BE2C (cell line): ENCODE data around the gene DPY19L3.

Experiments used
- DNase-seq: peaks from one replicate; pipeline ENCODE4 v3.0.0-alpha.2; 2020
- H3K27me3 ChIP-seq: fragments of 250-450 bp; sonication (Bioruptor Pico); 2 replicates; pipeline ENCODE4 v1.5.1; 2020; ENCODE audit warnings: mild to moderate bottlenecking
- H3K36me3 ChIP-seq: fragments of 250-450 bp; sonication (Bioruptor Pico); 2 replicates; pipeline ENCODE4 v1.5.1; 2020; ENCODE audit warnings: mild to moderate bottlenecking
- H3K4me1 ChIP-seq: fragments of 250-450 bp; sonication (Bioruptor Pico); 2 replicates; pipeline ENCODE4 v1.5.1; 2020
- H3K4me3 ChIP-seq: 2 replicates; pipeline ENCODE4 v1.5.1; 2011; ENCODE audit warnings: low read depth, low read length
- H3K9me3 ChIP-seq: fragments of 250-450 bp; sonication (Bioruptor Pico); 2 replicates; pipeline ENCODE4 v1.5.1; 2020
- CTCF ChIP-seq: IDR thresholded peaks from 2 replicates; pipeline ENCODE4 v1.5.1; 2012; ENCODE audit warnings: mild to moderate bottlenecking, low read depth, low read length

Gene DPY19L3

GRCh38 chr19:32471095-32471494 is 65.5 kb downstream of the DPY19L3 start:
- H3K4me1 ChIP-seq, result no peaks in the 10 kb centered on the region
- no peak for TF ChIP-seq CTCF
- H3K4me3 ChIP-seq, result no peak overlapping the region
- no peaks in the 10 kb centered on the region for H3K9me3 ChIP-seq
- peaks cover 2% of the 10 kb centered on the region; the same call in 1 of the 2 replicates for H3K36me3 ChIP-seq
- H3K27me3 ChIP-seq, result no peaks in the 10 kb centered on the region
- DNase-seq, result peak; percentile 58

- H3K36me3 ChIP-seq, result peaks cover 2% of the 10 kb centered on the region; the same call in 1 of the 2 replicates
- no peak for TF ChIP-seq CTCF
These were observed 66.2 kb downstream of the DPY19L3 start for GRCh38 chr19:32471811-32472210.

GRCh38 chr19:32475141-32476031 is 69.8 kb downstream of the DPY19L3 start:
- Histone ChIP-seq H3K4me3 (no peak overlapping the region), H3K4me1 (no peaks in the 10 kb centered on the region), H3K36me3 (peaks cover 16% of the 10 kb centered on the region), H3K27me3 (no peaks in the 10 kb centered on the region), H3K9me3 (no peaks in the 10 kb centered on the region)
- no peak for TF ChIP-seq CTCF
- no peak for DNase-seq

More at GRCh38 chr19:32471811-32472210, 66.2 kb downstream of the DPY19L3 start:
- no peaks in the 10 kb centered on the region for H3K4me1 ChIP-seq
- H3K27me3 ChIP-seq, result no peaks in the 10 kb centered on the region
- DNase-seq, result no peak
- no peak overlapping the region for H3K4me3 ChIP-seq
- no peaks in the 10 kb centered on the region for H3K9me3 ChIP-seq

- H3K4me3 ChIP-seq, result no peak overlapping the region
- H3K4me1 ChIP-seq, result no peaks in the 10 kb centered on the region
- no peaks in the 10 kb centered on the region for H3K27me3 ChIP-seq
- TF ChIP-seq CTCF, result no peak
- DNase-seq, result no peak
- peaks cover 19% of the 10 kb centered on the region for H3K36me3 ChIP-seq
- H3K9me3 ChIP-seq, result no peaks in the 10 kb centered on the region
These were observed 70.4 kb downstream of the DPY19L3 start for GRCh38 chr19:32476032-32476350.

- no peak overlapping the region for H3K4me3 ChIP-seq
- peaks cover 10% of the 10 kb centered on the region for H3K4me1 ChIP-seq
- DNase-seq, result no peak
- H3K27me3 ChIP-seq, result no peaks in the 10 kb centered on the region
- no peak for TF ChIP-seq CTCF
- peaks cover 42% of the 10 kb centered on the region for H3K36me3 ChIP-seq
- no peaks in the 10 kb centered on the region for H3K9me3 ChIP-seq
These were observed 74.8 kb downstream of the DPY19L3 start for GRCh38 chr19:32480321-32480720.

GRCh38 chr19:32483574-32483973 is 78.0 kb downstream of the DPY19L3 start:
- H3K4me1 ChIP-seq, result peaks cover 10% of the 10 kb centered on the region

More at GRCh38 chr19:32483574-32483973, 78.0 kb downstream of the DPY19L3 start:
- TF ChIP-seq CTCF, result no peak
- Histone ChIP-seq H3K9me3 (no peaks in the 10 kb centered on the region), H3K4me3 (no peak overlapping the region), H3K27me3 (no peaks in the 10 kb centered on the region), H3K36me3 (peaks cover 33% of the 10 kb centered on the region)
- DNase-seq, result no peak
